Pons (tissue), 1 donor: ENCODE measurements around the gene TCERG1L.

Experiments used
- DNase-seq: peaks from one replicate; pipeline ENCODE4 v3.0.0-alpha.2; 2016; ENCODE audit warnings: low spot score

TCERG1L gene

GRCh38 chr10:131315344-131315743 is 3.8 kb upstream of the TCERG1L start:
- DNase-seq = no peak

- no peak for DNase-seq
Observed at GRCh38 chr10:131314799-131315198, 3.3 kb upstream of the TCERG1L start.

GRCh38 chr10:131314148-131314547 is 2.6 kb upstream of the TCERG1L start:
- no peak for DNase-seq

GRCh38 chr10:131313377-131313776 is 1.9 kb upstream of the TCERG1L start:
- no peak for DNase-seq

GRCh38 chr10:131312478-131312836 is 936 bp upstream of the TCERG1L start:
- no peak for DNase-seq

GRCh38 chr10:131311402-131311660 is 190 bp downstream of the TCERG1L start:
- no peak for DNase-seq

GRCh38 chr10:131310551-131311401 is 745 bp downstream of the TCERG1L start:
- DNase-seq = no peak

- DNase-seq = no peak
Observed at GRCh38 chr10:131310142-131310541, 1.4 kb downstream of the TCERG1L start.

- DNase-seq = no peak
Observed at GRCh38 chr10:131300508-131300907, 11.0 kb downstream of the TCERG1L start.

GRCh38 chr10:131290781-131291180 is 20.7 kb downstream of the TCERG1L start:
- DNase-seq = no peak

- DNase-seq = no peak
Observed at GRCh38 chr10:131288648-131289047, 22.9 kb downstream of the TCERG1L start.

- DNase-seq = no peak
Observed at GRCh38 chr10:131282961-131283360, 28.6 kb downstream of the TCERG1L start.

- no peak for DNase-seq
Observed at GRCh38 chr10:131280101-131280500, 31.4 kb downstream of the TCERG1L start.

- DNase-seq = no peak
Observed at GRCh38 chr10:131279516-131279915, 32.0 kb downstream of the TCERG1L start.

GRCh38 chr10:131277969-131278368 is 33.6 kb downstream of the TCERG1L start:
- no peak for DNase-seq

- no peak for DNase-seq
Observed at GRCh38 chr10:131277278-131277677, 34.2 kb downstream of the TCERG1L start.

- no peak for DNase-seq
Observed at GRCh38 chr10:131275691-131276090, 35.8 kb downstream of the TCERG1L start.

GRCh38 chr10:131274883-131275282 is 36.6 kb downstream of the TCERG1L start:
- DNase-seq = no peak

- no peak for DNase-seq
Observed at GRCh38 chr10:131274133-131274880, 37.2 kb downstream of the TCERG1L start.

- no peak for DNase-seq
Observed at GRCh38 chr10:131273476-131273875, 38.0 kb downstream of the TCERG1L start.

GRCh38 chr10:131272897-131273451 is 38.5 kb downstream of the TCERG1L start:
- DNase-seq = no peak

- no peak for DNase-seq
Observed at GRCh38 chr10:131271966-131272365, 39.6 kb downstream of the TCERG1L start.

- DNase-seq = no peak
Observed at GRCh38 chr10:131271195-131271880, 40.2 kb downstream of the TCERG1L start.
